Measurements from ENCODE around the gene LCE2D. TPM values are rescaled to one million over a fixed set of nuclear protein-coding genes. Genes with fewer than 3 reads are reported as not detected.

The LCE2D gene
- total and polyA plus RNA-seq, 2 of the 4 experiments (the other 2 are of a cell fraction), result not detected

GRCh38 chr1:152656459-152656858, 6.7 kb upstream of the LCE2D start:
- H2BK5ac ChIP-seq (ENCODE audit: low read depth, low read length, poor library complexity, severe bottlenecking), result no peak overlapping the region
- no peak overlapping the region for H3K4me3 ChIP-seq (ENCODE audit: insufficient read depth, low read depth, low read length)
- H4K91ac ChIP-seq (ENCODE audit: insufficient read depth, low read depth, low read length), result no peak overlapping the region
- ATAC-seq (ENCODE audit: low read depth) (no peak), DNase-seq (no peak)
- no peaks in the 10 kb centered on the region for H3K79me1 ChIP-seq (ENCODE audit: low read depth in 1 of 2, low read length in 2 of 2)
- H4K8ac ChIP-seq (ENCODE audit: low read depth in 2 of 2, low read length in 2 of 2), result no peak overlapping the region
- CTCF ChIA-PET, result no interaction called here
- H2BK20ac ChIP-seq (ENCODE audit: low read depth, low read length), result no peak overlapping the region
- no peaks in the 10 kb centered on the region for H3K36me3 ChIP-seq (ENCODE audit: control insufficient read depth, insufficient read depth, low read length)
- no peak overlapping the region for H2BK120ac ChIP-seq (ENCODE audit: low read depth, low read length)
- intact Hi-C loops (cut with micrococcal nuclease), result no loop called here
- no peaks in the 10 kb centered on the region for H4K20me1 ChIP-seq (ENCODE audit: insufficient read depth, low read length)
- no peak overlapping the region for H2BK15ac ChIP-seq (ENCODE audit: low read depth, low read length)
- H3K9ac ChIP-seq (ENCODE audit: low read depth, low read length), result no peak overlapping the region
- no peak overlapping the region for H2AFZ ChIP-seq (replicated peaks; ENCODE audit: low read length, poor library complexity)
- POLR2A ChIA-PET (ENCODE audit: unreplicated experiment), result no interaction called here
- no peak overlapping the region for H2AK5ac ChIP-seq (ENCODE audit: low read depth, low read length)
- H3K4ac ChIP-seq (ENCODE audit: low read depth, low read length), result no peak overlapping the region
- H3K56ac ChIP-seq (ENCODE audit: extremely low read depth, insufficient read depth, low read length), result no peak overlapping the region
- no peak overlapping the region for H3K4me2 ChIP-seq (ENCODE audit: low read depth, low read length)
- dilution Hi-C loops (cut with HindIII; ENCODE audit: low sequenced_read_pairs, unreplicated experiment), result no loop called here
- H3K23ac ChIP-seq (ENCODE audit: low read depth, low read length), result no peak overlapping the region
- H2AK9ac ChIP-seq (replicated peaks; ENCODE audit: low read depth, low read length, poor library complexity), result no peak overlapping the region
- H3K27ac ChIP-seq (ENCODE audit: insufficient read depth, low read length), result no peak overlapping the region
- H3K9me1 ChIP-seq (ENCODE audit: insufficient read depth, low read length), result no peaks in the 10 kb centered on the region
- no peak overlapping the region for H3K14ac ChIP-seq (replicated peaks; ENCODE audit: low read depth, low read length)
- H3K4me1 ChIP-seq (ENCODE audit: control insufficient read depth, insufficient read depth, low read length), result no peaks in the 10 kb centered on the region
- no CpG with 5 or more reads among the region's 2 CpGs for WGBS, 2 experiments (ENCODE audit: extremely low coverage in 2 of 2, insufficient read length in 1 of 2)
- no TSS peak for BruUV-seq (replicated peaks)
- H4K5ac ChIP-seq (ENCODE audit: low read depth, low read length), result no peak overlapping the region
- no peaks in the 10 kb centered on the region for H3K9me3 ChIP-seq (ENCODE audit: control insufficient read depth, insufficient read depth, low read length)
- in situ Hi-C loops (cut with MboI; ENCODE audit: low sequenced_read_pairs), result loop anchor here (25.0 kb wide), 1 partner anchor 556 kb away; the partner anchor contains the start of genes LELP1 and PRR9
- no peak for TF ChIP-seq RCOR1 (IDR thresholded peaks at IDR 0.05; ENCODE audit: insufficient replicate concordance, low read length)
- TF ChIP-seq, protein P1, sequence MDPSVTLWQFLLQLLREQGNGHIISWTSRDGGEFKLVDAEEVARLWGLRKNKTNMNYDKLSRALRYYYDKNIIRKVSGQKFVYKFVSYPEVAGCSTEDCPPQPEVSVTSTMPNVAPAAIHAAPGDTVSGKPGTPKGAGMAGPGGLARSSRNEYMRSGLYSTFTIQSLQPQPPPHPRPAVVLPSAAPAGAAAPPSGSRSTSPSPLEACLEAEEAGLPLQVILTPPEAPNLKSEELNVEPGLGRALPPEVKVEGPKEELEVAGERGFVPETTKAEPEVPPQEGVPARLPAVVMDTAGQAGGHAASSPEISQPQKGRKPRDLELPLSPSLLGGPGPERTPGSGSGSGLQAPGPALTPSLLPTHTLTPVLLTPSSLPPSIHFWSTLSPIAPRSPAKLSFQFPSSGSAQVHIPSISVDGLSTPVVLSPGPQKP (IDR thresholded peaks at IDR 0.05; ENCODE audit: borderline replicate concordance, low read depth, low read length), result no peak
- TF ChIP-seq POLR2A (IDR thresholded peaks at IDR 0.05; ENCODE audit: low read depth, low read length), result no peak
- TF ChIP-seq MXI1 (IDR thresholded peaks at IDR 0.05; ENCODE audit: borderline replicate concordance, low read depth, low read length), result no peak
- TF ChIP-seq FOS (IDR thresholded peaks at IDR 0.05; ENCODE audit: low read depth, low read length), result no peak
- TF ChIP-seq BHLHE40 (IDR thresholded peaks at IDR 0.05; ENCODE audit: low read depth, low read length), result no peak
- H3K18ac ChIP-seq (ENCODE audit: low read depth, low read length), result no peak overlapping the region
- H3K27me3 ChIP-seq (ENCODE audit: control insufficient read depth, insufficient read depth, low read length), result no peaks in the 10 kb centered on the region; the same call in 1 of the 2 replicates
